Neural cell (in vitro differentiated cells): Measurements from ENCODE around the gene ZNF597. TPM values are rescaled to one million over a fixed set of nuclear protein-coding genes. Genes with fewer than 3 reads are reported as not detected.

Source experiments
- H2AFZ ChIP-seq: fragments of 200-600, 300-800 bp; sonication (generic), shearing (Covaris generic); 2 replicates; pipeline ENCODE4 v1.6.0; 2014; ENCODE audit warnings: low read depth, mild to moderate bottlenecking, antibody characterized with exemption, low read length, moderate library complexity
- H3F3A ChIP-seq: fragments of 200-600 bp; shearing (Covaris generic); 2 replicates; pipeline ENCODE4 v1.6.1; 2016; ENCODE audit warnings: mild to moderate bottlenecking, moderate library complexity, mixed read lengths, antibody characterized with exemption, low read length; ENCODE audit not compliant: insufficient read depth, poor library complexity, severe bottlenecking
- H3K27ac ChIP-seq: fragments of 200-600, 300-800 bp; sonication (generic), shearing (Covaris generic); 2 replicates; pipeline ENCODE4 v1.5.1; 2014; ENCODE audit warnings: mild to moderate bottlenecking, low read length, moderate library complexity
- H3K27me3 ChIP-seq: fragments of 300-800, 200-600 bp; sonication (generic), shearing (Covaris generic); 2 replicates; pipeline ENCODE4 v1.6.0; 2014; ENCODE audit warnings: mild to moderate bottlenecking, low read depth, low read length, moderate library complexity; ENCODE audit not compliant: insufficient read depth
- H3K36me3 ChIP-seq: fragments of 300-800, 200-600 bp; sonication (generic), shearing (Covaris generic); 2 replicates; pipeline ENCODE4 v1.5.1; 2014; ENCODE audit warnings: mild to moderate bottlenecking, antibody characterized with exemption, low read length, moderate library complexity; ENCODE audit not compliant: insufficient read depth
- H3K4me2 ChIP-seq: fragments of 300-800, 200-600 bp; sonication (generic), shearing (Covaris generic); 2 replicates; pipeline ENCODE4 v1.6.0; 2014; ENCODE audit warnings: mild to moderate bottlenecking, low read length
- H3K4me3 ChIP-seq: fragments of 300-800, 200-600 bp; sonication (generic), shearing (Covaris generic); 2 replicates; pipeline ENCODE4 v1.5.1; 2014; ENCODE audit warnings: mild to moderate bottlenecking, low read length, moderate library complexity
- H3K79me2 ChIP-seq: fragments of 200-600 bp; shearing (Covaris generic); replicated peaks from 2 replicates; pipeline ENCODE4 v1.6.0; 2014; ENCODE audit warnings: mild to moderate bottlenecking, low read length, moderate library complexity; ENCODE audit not compliant: insufficient read depth
- H3K9ac ChIP-seq: fragments of 300-800, 200-600 bp; sonication (generic), shearing (Covaris generic); 2 replicates; pipeline ENCODE4 v1.6.1; 2016; ENCODE audit warnings: mild to moderate bottlenecking, low read length, mixed read lengths
- H3K9me2 ChIP-seq: fragments of 200-600 bp; shearing (Covaris generic); 2 replicates; pipeline ENCODE4 v1.6.1; 2016; ENCODE audit warnings: mild to moderate bottlenecking, low read length, mixed read lengths; ENCODE audit not compliant: insufficient read depth
- H3K9me3 ChIP-seq: fragments of 200-600, 300-800 bp; sonication (generic), shearing (Covaris generic); 2 replicates; pipeline ENCODE4 v1.6.1; 2016; ENCODE audit warnings: mild to moderate bottlenecking, mixed run types, low read length, moderate library complexity, mixed read lengths
- H4K20me1 ChIP-seq: fragments of 200-600 bp; shearing (Covaris generic); 2 replicates; pipeline ENCODE4 v1.6.1; 2016; ENCODE audit warnings: mild to moderate bottlenecking, mixed run types; ENCODE audit not compliant: insufficient read depth
- EP300 ChIP-seq: fragments of 450-650 bp; conservative IDR thresholded peaks from 2 replicates; pipeline ENCODE4 v1.6.1; 2014; ENCODE audit warnings: antibody characterized with exemption, mild to moderate bottlenecking, moderate library complexity; ENCODE audit not compliant: poor library complexity, severe bottlenecking
- EZH2 ChIP-seq: fragments of 200-600, 300-800 bp; shearing (Covaris generic), sonication (generic); IDR thresholded peaks from 2 replicates; pipeline ENCODE4 v1.6.1; 2014; ENCODE audit warnings: antibody characterized with exemption, low read length, borderline replicate concordance, mild to moderate bottlenecking; ENCODE audit not compliant: insufficient read depth, poor library complexity, severe bottlenecking
- MXI1 ChIP-seq: fragments of 450-650 bp; conservative IDR thresholded peaks from 2 replicates; pipeline ENCODE4 v1.6.1; 2014; ENCODE audit warnings: antibody characterized with exemption, mild to moderate bottlenecking; ENCODE audit not compliant: poor library complexity, severe bottlenecking
- POLR2AphosphoS5 ChIP-seq: IDR thresholded peaks from 2 replicates; pipeline ENCODE4 v1.6.1; 2012
- RAD21 ChIP-seq: fragments of 450-650 bp; conservative IDR thresholded peaks from 2 replicates; pipeline ENCODE4 v1.6.1; 2014; ENCODE audit warnings: antibody characterized with exemption, mild to moderate bottlenecking, moderate library complexity
- SMC3 ChIP-seq: fragments of 450-650 bp; conservative IDR thresholded peaks from 2 replicates; pipeline ENCODE4 v1.6.1; 2014; ENCODE audit warnings: antibody characterized with exemption, mild to moderate bottlenecking, moderate library complexity; ENCODE audit not compliant: poor library complexity
- TAF1 ChIP-seq: IDR thresholded peaks from 2 replicates; pipeline ENCODE4 v1.6.1; 2012; ENCODE audit warnings: low read depth
- polyA plus RNA-seq: library from polyadenylated mRNA; depleted of rRNA; stranded (reverse); fragments of >200 nt; gene quantifications from 2 replicates; pipeline ENCODE4 v1.2.3, GENCODE V29; 2014
- TF ChIP-seq, protein P1 (sequence below): IDR thresholded peaks from 2 replicates; pipeline ENCODE4 v1.6.1; 2012; ENCODE audit warnings: borderline replicate concordance
- TF ChIP-seq, protein P2 (sequence below): fragments of 450-650 bp; IDR thresholded peaks from 2 replicates; pipeline ENCODE4 v1.5.1; 2014; ENCODE audit warnings: antibody characterized with exemption, mild to moderate bottlenecking, moderate library complexity; ENCODE audit not compliant: poor library complexity, severe bottlenecking

The ZNF597 gene
- polyA plus RNA-seq, 1 donor from 2014 or later: 2.0 TPM

DNA sequence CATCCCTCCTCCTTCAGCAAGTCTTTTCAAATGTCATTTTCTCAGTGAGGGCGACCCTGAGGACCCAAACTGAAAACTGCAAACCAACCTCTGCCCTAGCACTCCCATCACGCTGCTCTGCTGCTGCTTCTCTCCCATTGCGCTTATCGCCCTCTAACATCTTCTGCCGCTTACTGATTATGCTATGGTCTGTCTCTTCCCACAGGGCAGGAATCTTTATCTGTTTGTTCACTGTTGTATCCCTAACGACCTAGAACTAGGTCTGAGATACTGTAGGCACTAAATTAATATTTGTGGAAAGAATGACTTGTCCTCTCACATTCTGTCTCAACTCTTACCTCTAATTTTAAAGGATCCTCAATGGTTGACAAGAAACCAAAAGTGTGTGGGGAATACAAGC is 55.0 kb downstream of the ZNF597 start:
- Histone ChIP-seq H2AFZ (no peak overlapping the region), H3K79me2 (no peaks in the 10 kb centered on the region), H3K9me2 (no peaks in the 10 kb centered on the region)

DNA sequence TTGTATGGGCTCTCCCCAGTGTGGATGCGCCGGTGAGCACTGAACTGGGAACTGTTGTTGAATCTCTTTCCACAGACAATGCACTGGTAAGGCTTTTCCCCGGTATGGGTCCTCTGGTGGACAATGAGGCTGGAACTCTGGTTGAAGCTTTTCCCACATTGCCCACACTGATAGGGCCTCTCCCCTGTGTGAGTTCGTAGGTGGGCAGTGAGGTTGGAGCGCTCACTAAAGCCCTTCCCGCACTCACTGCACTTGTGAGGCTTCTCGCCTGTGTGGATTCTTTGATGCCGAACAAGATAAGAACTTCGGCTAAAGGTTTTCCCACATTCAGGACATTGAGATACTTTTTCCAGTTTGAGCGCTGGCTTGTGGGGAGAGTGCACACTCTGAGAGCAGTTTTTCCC is 60.3 kb downstream of the ZNF597 start:
- H3K4me3 ChIP-seq: no peak overlapping the region
- no peaks in the 10 kb centered on the region for H3K27me3 ChIP-seq
- TF ChIP-seq POLR2AphosphoS5 (no peak), SMC3 (no peak), EP300 (no peak), TAF1 (no peak), RAD21 (no peak), EZH2 (no peak), MXI1 (no peak)
- TF ChIP-seq, protein P1, sequence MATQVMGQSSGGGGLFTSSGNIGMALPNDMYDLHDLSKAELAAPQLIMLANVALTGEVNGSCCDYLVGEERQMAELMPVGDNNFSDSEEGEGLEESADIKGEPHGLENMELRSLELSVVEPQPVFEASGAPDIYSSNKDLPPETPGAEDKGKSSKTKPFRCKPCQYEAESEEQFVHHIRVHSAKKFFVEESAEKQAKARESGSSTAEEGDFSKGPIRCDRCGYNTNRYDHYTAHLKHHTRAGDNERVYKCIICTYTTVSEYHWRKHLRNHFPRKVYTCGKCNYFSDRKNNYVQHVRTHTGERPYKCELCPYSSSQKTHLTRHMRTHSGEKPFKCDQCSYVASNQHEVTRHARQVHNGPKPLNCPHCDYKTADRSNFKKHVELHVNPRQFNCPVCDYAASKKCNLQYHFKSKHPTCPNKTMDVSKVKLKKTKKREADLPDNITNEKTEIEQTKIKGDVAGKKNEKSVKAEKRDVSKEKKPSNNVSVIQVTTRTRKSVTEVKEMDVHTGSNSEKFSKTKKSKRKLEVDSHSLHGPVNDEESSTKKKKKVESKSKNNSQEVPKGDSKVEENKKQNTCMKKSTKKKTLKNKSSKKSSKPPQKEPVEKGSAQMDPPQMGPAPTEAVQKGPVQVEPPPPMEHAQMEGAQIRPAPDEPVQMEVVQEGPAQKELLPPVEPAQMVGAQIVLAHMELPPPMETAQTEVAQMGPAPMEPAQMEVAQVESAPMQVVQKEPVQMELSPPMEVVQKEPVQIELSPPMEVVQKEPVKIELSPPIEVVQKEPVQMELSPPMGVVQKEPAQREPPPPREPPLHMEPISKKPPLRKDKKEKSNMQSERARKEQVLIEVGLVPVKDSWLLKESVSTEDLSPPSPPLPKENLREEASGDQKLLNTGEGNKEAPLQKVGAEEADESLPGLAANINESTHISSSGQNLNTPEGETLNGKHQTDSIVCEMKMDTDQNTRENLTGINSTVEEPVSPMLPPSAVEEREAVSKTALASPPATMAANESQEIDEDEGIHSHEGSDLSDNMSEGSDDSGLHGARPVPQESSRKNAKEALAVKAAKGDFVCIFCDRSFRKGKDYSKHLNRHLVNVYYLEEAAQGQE: no peak
- TF ChIP-seq, protein P2, sequence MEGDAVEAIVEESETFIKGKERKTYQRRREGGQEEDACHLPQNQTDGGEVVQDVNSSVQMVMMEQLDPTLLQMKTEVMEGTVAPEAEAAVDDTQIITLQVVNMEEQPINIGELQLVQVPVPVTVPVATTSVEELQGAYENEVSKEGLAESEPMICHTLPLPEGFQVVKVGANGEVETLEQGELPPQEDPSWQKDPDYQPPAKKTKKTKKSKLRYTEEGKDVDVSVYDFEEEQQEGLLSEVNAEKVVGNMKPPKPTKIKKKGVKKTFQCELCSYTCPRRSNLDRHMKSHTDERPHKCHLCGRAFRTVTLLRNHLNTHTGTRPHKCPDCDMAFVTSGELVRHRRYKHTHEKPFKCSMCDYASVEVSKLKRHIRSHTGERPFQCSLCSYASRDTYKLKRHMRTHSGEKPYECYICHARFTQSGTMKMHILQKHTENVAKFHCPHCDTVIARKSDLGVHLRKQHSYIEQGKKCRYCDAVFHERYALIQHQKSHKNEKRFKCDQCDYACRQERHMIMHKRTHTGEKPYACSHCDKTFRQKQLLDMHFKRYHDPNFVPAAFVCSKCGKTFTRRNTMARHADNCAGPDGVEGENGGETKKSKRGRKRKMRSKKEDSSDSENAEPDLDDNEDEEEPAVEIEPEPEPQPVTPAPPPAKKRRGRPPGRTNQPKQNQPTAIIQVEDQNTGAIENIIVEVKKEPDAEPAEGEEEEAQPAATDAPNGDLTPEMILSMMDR: no peak
- no peak overlapping the region for H3K9ac ChIP-seq
- no peaks in the 10 kb centered on the region for H3K79me2 ChIP-seq
- H4K20me1 ChIP-seq: no peaks in the 10 kb centered on the region
- no peak overlapping the region for H3K27ac ChIP-seq
- no peak overlapping the region for H2AFZ ChIP-seq
- peaks cover 29% of the 10 kb centered on the region for H3K36me3 ChIP-seq
- H3K4me2 ChIP-seq: no peak overlapping the region
- peaks cover 27% of the 10 kb centered on the region for H3K9me3 ChIP-seq
- H3K9me2 ChIP-seq: no peaks in the 10 kb centered on the region
- no peaks in the 10 kb centered on the region for H3F3A ChIP-seq

More for the DNA sequence above, 55.0 kb downstream of the ZNF597 start:
- H3K4me3 ChIP-seq: no peak overlapping the region
- no peaks in the 10 kb centered on the region for H3K27me3 ChIP-seq
- H3K27ac ChIP-seq: no peak overlapping the region
- no peaks in the 10 kb centered on the region for H4K20me1 ChIP-seq
- peaks cover 9% of the 10 kb centered on the region for H3K9me3 ChIP-seq
- H3K4me2 ChIP-seq: no peak overlapping the region
- H3K9ac ChIP-seq: no peak overlapping the region
- TF ChIP-seq SMC3 (no peak), EP300 (no peak), EZH2 (no peak), MXI1 (no peak), TAF1 (no peak), RAD21 (no peak), POLR2AphosphoS5 (no peak)
- TF ChIP-seq, protein P1: no peak
- TF ChIP-seq, protein P2: no peak
- no peaks in the 10 kb centered on the region for H3F3A ChIP-seq
- H3K36me3 ChIP-seq: peaks cover 26% of the 10 kb centered on the region
